ENCODE data around the gene TOE1.

- TF ChIP-seq POLR2A (IDR thresholded peaks at IDR 0.05; ENCODE audit: low read depth, low read length), result no peak
- TF ChIP-seq TAF1 (IDR thresholded peaks at IDR 0.05; ENCODE audit: borderline replicate concordance, low read depth, low read length), result no peak
Observed at GRCh38 chr1:45379524-45379923, 39.6 kb downstream of the TOE1 start.
